Lower leg skin (tissue), 3 donors: ENCODE data around the gene DOCK1.
"Not testable (repeated sequence)": the region's sequence is repeated elsewhere in the genome, so short reads cannot be mapped to it uniquely, and the experiment has no call there.

Experiments used
- POLR2A ChIP-seq, 2 donors: fragments of 450-650 bp; IDR thresholded peaks; one replicate each; pipeline ENCODE4 v1.6.1; 2016 to 2017; ENCODE audit warnings: antibody characterized with exemption in 2 of 2, mild to moderate bottlenecking in 1 of 2, moderate library complexity in 1 of 2
- TF ChIP-seq, protein P1 (sequence below), 3 donors: fragments of 450-650 bp; IDR thresholded peaks; one replicate each; pipeline ENCODE4 v1.5.1; 2016; ENCODE audit warnings: antibody characterized with exemption in 3 of 3, mild to moderate bottlenecking in 3 of 3, moderate library complexity in 2 of 3

- TF ChIP-seq, protein P1, sequence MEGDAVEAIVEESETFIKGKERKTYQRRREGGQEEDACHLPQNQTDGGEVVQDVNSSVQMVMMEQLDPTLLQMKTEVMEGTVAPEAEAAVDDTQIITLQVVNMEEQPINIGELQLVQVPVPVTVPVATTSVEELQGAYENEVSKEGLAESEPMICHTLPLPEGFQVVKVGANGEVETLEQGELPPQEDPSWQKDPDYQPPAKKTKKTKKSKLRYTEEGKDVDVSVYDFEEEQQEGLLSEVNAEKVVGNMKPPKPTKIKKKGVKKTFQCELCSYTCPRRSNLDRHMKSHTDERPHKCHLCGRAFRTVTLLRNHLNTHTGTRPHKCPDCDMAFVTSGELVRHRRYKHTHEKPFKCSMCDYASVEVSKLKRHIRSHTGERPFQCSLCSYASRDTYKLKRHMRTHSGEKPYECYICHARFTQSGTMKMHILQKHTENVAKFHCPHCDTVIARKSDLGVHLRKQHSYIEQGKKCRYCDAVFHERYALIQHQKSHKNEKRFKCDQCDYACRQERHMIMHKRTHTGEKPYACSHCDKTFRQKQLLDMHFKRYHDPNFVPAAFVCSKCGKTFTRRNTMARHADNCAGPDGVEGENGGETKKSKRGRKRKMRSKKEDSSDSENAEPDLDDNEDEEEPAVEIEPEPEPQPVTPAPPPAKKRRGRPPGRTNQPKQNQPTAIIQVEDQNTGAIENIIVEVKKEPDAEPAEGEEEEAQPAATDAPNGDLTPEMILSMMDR (IDR thresholded peaks at IDR 0.05) = not testable (repeated sequence)
- TF ChIP-seq POLR2A (IDR thresholded peaks at IDR 0.05) = not testable (repeated sequence)
Observed at GRCh38 chr10:126916952-126917351, 11.7 kb downstream of the DOCK1 start.
